GM21515 (cell line): ENCODE results near the gene RAB11FIP3.
"Not testable (repeated sequence)": the region's sequence is repeated elsewhere in the genome, so short reads cannot be mapped to it uniquely, and the experiment has no call there.

ENCODE experiments used
- ATAC-seq: cut with Tn5 transposase; IDR thresholded peaks from one replicate; pipeline ENCODE4 v1.9.1; 2021; ENCODE audit not compliant: unreplicated experiment

The RAB11FIP3 gene

GRCh38 chr16:492211-492875, 66.9 kb downstream of the RAB11FIP3 start:
- no peak for ATAC-seq

GRCh38 chr16:494676-495075, 69.2 kb downstream of the RAB11FIP3 start:
- ATAC-seq, result not testable (repeated sequence)

- no peak for ATAC-seq
These were observed 69.8 kb downstream of the RAB11FIP3 start for GRCh38 chr16:495127-495748.

- no peak for ATAC-seq
These were observed 70.8 kb downstream of the RAB11FIP3 start for GRCh38 chr16:496097-496886.

GRCh38 chr16:497258-497657, 71.8 kb downstream of the RAB11FIP3 start:
- no peak for ATAC-seq

GRCh38 chr16:499924-500323, 74.5 kb downstream of the RAB11FIP3 start:
- ATAC-seq, result no peak

GRCh38 chr16:500709-501108, 75.3 kb downstream of the RAB11FIP3 start:
- no peak for ATAC-seq

GRCh38 chr16:502179-502943, 76.9 kb downstream of the RAB11FIP3 start:
- no peak for ATAC-seq

- ATAC-seq, result no peak
These were observed 78.0 kb downstream of the RAB11FIP3 start for GRCh38 chr16:503150-504071.

GRCh38 chr16:505479-506245, 80.2 kb downstream of the RAB11FIP3 start:
- no peak for ATAC-seq

GRCh38 chr16:506246-506546, 80.7 kb downstream of the RAB11FIP3 start:
- no peak for ATAC-seq

- not testable (repeated sequence) for ATAC-seq
These were observed 82.1 kb downstream of the RAB11FIP3 start for GRCh38 chr16:507527-507926.

GRCh38 chr16:507996-508395, 82.5 kb downstream of the RAB11FIP3 start:
- no peak for ATAC-seq

GRCh38 chr16:508884-509736, 83.7 kb downstream of the RAB11FIP3 start:
- ATAC-seq, result no peak

GRCh38 chr16:510066-510825, 84.8 kb downstream of the RAB11FIP3 start:
- no peak for ATAC-seq

GRCh38 chr16:512802-513201, 87.4 kb downstream of the RAB11FIP3 start:
- no peak for ATAC-seq

- no peak for ATAC-seq
These were observed 88.5 kb downstream of the RAB11FIP3 start for GRCh38 chr16:513950-514349.
